Measurements from ENCODE around the gene RBMS3. TPM values are rescaled to one million over a fixed set of nuclear protein-coding genes. Genes with fewer than 3 reads are reported as not detected.
A peak's percentile ranks its signal among the peaks of the same experiment; 100 is the strongest.

The RBMS3 gene
- total and polyA plus RNA-seq, 4 donors = 4.8 to 117 (median 29.4) TPM

DNA sequence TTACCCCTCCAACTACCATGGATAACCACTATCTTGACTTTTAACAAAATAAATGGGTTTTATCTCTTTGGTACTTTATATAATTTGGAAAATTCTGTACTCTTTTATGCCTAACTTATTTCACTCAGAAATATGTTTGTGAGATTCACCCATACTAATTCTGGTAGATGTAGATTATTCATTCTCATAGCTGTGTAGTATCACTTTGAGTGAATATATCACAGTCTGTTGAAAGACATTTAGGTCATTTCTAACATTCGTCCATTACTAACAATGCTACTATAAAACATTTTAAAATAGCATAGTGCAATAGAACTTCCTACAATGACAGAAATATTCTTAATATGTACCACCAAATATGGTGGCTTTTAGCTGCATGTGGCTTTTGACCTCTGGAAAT is 542.4 kb downstream of the RBMS3 start:
- WGBS, 2 donors = 77 to 88% methylated on average over 1 of the region's 1 CpG
- Histone ChIP-seq H3K36me3 (ENCODE audit: control insufficient read depth in 4 of 4, insufficient read depth in 4 of 4, low read length in 4 of 4) (no peaks in the 10 kb centered on the region), H3K9ac (ENCODE audit: insufficient read depth in 1 of 2, low read length in 2 of 2) (no peak overlapping the region), H3K9me3 (ENCODE audit: control insufficient read depth in 4 of 4, insufficient read depth in 3 of 4, low read length in 3 of 4) (no peaks in the 10 kb centered on the region), H3K4me3 (no peak overlapping the region), H3K27ac (ENCODE audit: low read depth in 1 of 2, low read length in 1 of 2) (no peak overlapping the region), H3K4me1 (ENCODE audit: control insufficient read depth in 5 of 5, insufficient read depth in 5 of 5, low read length in 5 of 5) (peaks cover 0 to 4% (median 0%) of the 10 kb centered on the region in 5 donors), H3K27me3 (ENCODE audit: control insufficient read depth in 3 of 3, insufficient read depth in 3 of 3, low read length in 2 of 3) (no peaks in the 10 kb centered on the region)
- no peak for TF ChIP-seq CTCF (IDR thresholded peaks at IDR 0.05; ENCODE audit: control extremely low read depth, extremely low read depth)
- ATAC-seq (ENCODE audit: insufficient read depth, low FRiP score) (no peak), DNase-seq (no peak)

- Histone ChIP-seq H3K4me3 (no peak overlapping the region), H3K9ac (ENCODE audit: insufficient read depth in 1 of 2, low read length in 2 of 2) (no peak overlapping the region), H3K36me3 (ENCODE audit: control insufficient read depth in 4 of 4, insufficient read depth in 4 of 4, low read length in 4 of 4) (no peaks in the 10 kb centered on the region), H3K4me1 (ENCODE audit: control insufficient read depth in 5 of 5, insufficient read depth in 5 of 5, low read length in 5 of 5) (peaks cover 0 to 4% (median 0%) of the 10 kb centered on the region in 5 donors), H3K27ac (ENCODE audit: low read depth in 1 of 2, low read length in 1 of 2) (no peak overlapping the region), H3K27me3 (ENCODE audit: control insufficient read depth in 3 of 3, insufficient read depth in 3 of 3, low read length in 2 of 3) (no peaks in the 10 kb centered on the region), H3K9me3 (ENCODE audit: control insufficient read depth in 4 of 4, insufficient read depth in 3 of 4, low read length in 3 of 4) (no peaks in the 10 kb centered on the region)
- TF ChIP-seq CTCF (IDR thresholded peaks at IDR 0.05; ENCODE audit: control extremely low read depth, extremely low read depth) = no peak
- DNase-seq (no peak), ATAC-seq (ENCODE audit: insufficient read depth, low FRiP score) (no peak)
Measured at GRCh38 chr3:29826712-29827111, 545.8 kb downstream of the RBMS3 start.

GRCh38 chr3:29827756-29828155 is 546.9 kb downstream of the RBMS3 start:
- Histone ChIP-seq H3K9me3 (ENCODE audit: control insufficient read depth in 4 of 4, insufficient read depth in 3 of 4, low read length in 3 of 4) (peaks cover 0 to 6% (median 0%) of the 10 kb centered on the region in 4 donors), H3K9ac (ENCODE audit: insufficient read depth in 1 of 2, low read length in 2 of 2) (no peak overlapping the region), H3K27ac (ENCODE audit: low read depth in 1 of 2, low read length in 1 of 2) (no peak overlapping the region), H3K36me3 (ENCODE audit: control insufficient read depth in 4 of 4, insufficient read depth in 4 of 4, low read length in 4 of 4) (peaks cover 0 to 3% (median 0%) of the 10 kb centered on the region in 4 donors), H3K4me1 (ENCODE audit: control insufficient read depth in 5 of 5, insufficient read depth in 5 of 5, low read length in 5 of 5) (peaks cover 0 to 4% (median 0%) of the 10 kb centered on the region in 5 donors), H3K27me3 (ENCODE audit: control insufficient read depth in 3 of 3, insufficient read depth in 3 of 3, low read length in 2 of 3) (no peaks in the 10 kb centered on the region), H3K4me3 (no peak overlapping the region)
- TF ChIP-seq CTCF (IDR thresholded peaks at IDR 0.05; ENCODE audit: control extremely low read depth, extremely low read depth) = no peak
- no peak for ATAC-seq (ENCODE audit: insufficient read depth, low FRiP score)
- DNase-seq = no peak

DNA sequence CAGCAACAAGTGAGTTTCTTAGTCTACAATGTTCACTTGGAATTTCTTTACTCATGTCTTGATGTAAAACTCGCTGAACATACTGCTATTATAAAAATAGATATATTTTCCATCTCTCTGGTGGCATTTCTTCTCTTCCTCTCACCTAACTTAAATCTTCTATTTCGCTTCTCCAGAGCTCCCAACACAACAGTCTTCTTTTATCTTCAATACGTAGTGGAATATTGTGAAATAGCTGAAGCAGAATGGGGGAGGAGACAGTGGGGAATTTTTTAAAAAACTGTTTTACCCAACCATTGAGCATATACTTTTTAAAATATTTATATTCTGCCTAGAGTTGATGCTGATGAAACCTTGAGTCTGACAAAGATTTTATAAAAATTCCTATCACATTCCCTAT is 548.5 kb downstream of the RBMS3 start:
- ATAC-seq (ENCODE audit: insufficient read depth, low FRiP score) (no peak), DNase-seq (peak in 1 of 3 donors; percentile 14)
- Histone ChIP-seq H3K9me3 (ENCODE audit: control insufficient read depth in 4 of 4, insufficient read depth in 3 of 4, low read length in 3 of 4) (peaks cover 0 to 8% (median 0%) of the 10 kb centered on the region in 4 donors), H3K9ac (ENCODE audit: insufficient read depth in 1 of 2, low read length in 2 of 2) (no peak overlapping the region), H3K4me1 (ENCODE audit: control insufficient read depth in 5 of 5, insufficient read depth in 5 of 5, low read length in 5 of 5) (peaks cover 0 to 4% (median 0%) of the 10 kb centered on the region in 5 donors), H3K27ac (ENCODE audit: low read depth in 1 of 2, low read length in 1 of 2) (no peak overlapping the region), H3K4me3 (no peak overlapping the region), H3K27me3 (ENCODE audit: control insufficient read depth in 3 of 3, insufficient read depth in 3 of 3, low read length in 2 of 3) (no peaks in the 10 kb centered on the region), H3K36me3 (ENCODE audit: control insufficient read depth in 4 of 4, insufficient read depth in 4 of 4, low read length in 4 of 4) (peaks cover 0 to 5% (median 0%) of the 10 kb centered on the region in 4 donors)
- TF ChIP-seq CTCF (IDR thresholded peaks at IDR 0.05; ENCODE audit: control extremely low read depth, extremely low read depth) = no peak
- 86 to 92% methylated on average over 3 of the region's 3 CpGs for WGBS, 2 donors

Data from lung (tissue), 12 donors.